PC-3 (cell line): ENCODE results near the gene IRF2. TPM values are rescaled to one million over a fixed set of nuclear protein-coding genes. Genes with fewer than 3 reads are reported as not detected.

Source experiments
- ATAC-seq: fragments of 200-7000 bp; cut with Tn5 transposase; 2 replicates; pipeline ENCODE4 v1.9.1; 2020; ENCODE audit warnings: mild to moderate bottlenecking, moderate library complexity
- BruUV-seq: library from RNA; stranded (reverse); fragments of 400-500 nt; replicated peaks from 2 replicates; lab custom pipeline; 2021; lab: Mats Ljungman, UMichigan
- CTCF ChIA-PET: fragments of 300-600 bp; sonication (Branson Sonifier 250); formaldehyde crosslinking; loops from one replicate; lab custom pipeline; 2022; ENCODE audit warnings: antibody characterized with exemption; lab: Charles Lee
- POLR2A ChIA-PET: fragments of 300-600 bp; sonication (Branson Sonifier 250); formaldehyde crosslinking; loops from one replicate; lab custom pipeline; 2022; ENCODE audit warnings: antibody characterized with exemption; ENCODE audit not compliant: unreplicated experiment; lab: Charles Lee
- DNase-seq: peaks from one replicate; pipeline ENCODE4 v3.0.0-alpha.2; 2015
- H2AFZ ChIP-seq: fragments of 300-600 bp; sonication (generic); 2 replicates; pipeline ENCODE4 v1.6.0; 2016; ENCODE audit warnings: antibody characterized with exemption, low read length
- H3F3A ChIP-seq: fragments of 300-600 bp; sonication (generic); one replicate; pipeline ENCODE4 v1.6.0; 2017; ENCODE audit warnings: antibody characterized with exemption, low read length, control low read depth, mild to moderate bottlenecking; ENCODE audit not compliant: unreplicated experiment
- H3K27ac ChIP-seq: fragments of 300-600 bp; sonication (generic); 2 replicates; pipeline ENCODE4 v1.5.1; 2016; ENCODE audit warnings: mild to moderate bottlenecking, low read length
- H3K27me3 ChIP-seq: fragments of 300-600 bp; sonication (generic); 2 replicates; pipeline ENCODE4 v1.6.1; 2016; ENCODE audit warnings: low read length, mixed read lengths
- H3K36me3 ChIP-seq: fragments of 300-600 bp; sonication (generic); 2 replicates; pipeline ENCODE4 v1.6.1; 2016; ENCODE audit warnings: low read depth, mixed run types, low read length, mixed read lengths
- H3K4me1 ChIP-seq: fragments of 300-600 bp; sonication (generic); 2 replicates; pipeline ENCODE4 v1.5.1; 2016; ENCODE audit warnings: low read length; ENCODE audit not compliant: insufficient read depth
- H3K4me2 ChIP-seq: fragments of 300-600 bp; sonication (generic); 2 replicates; pipeline ENCODE4 v1.6.0; 2016; ENCODE audit warnings: low read length
- H3K4me3 ChIP-seq: fragments of 300-600 bp; sonication (generic); 2 replicates; pipeline ENCODE4 v1.5.1; 2016; ENCODE audit warnings: mild to moderate bottlenecking, low read length, mixed read lengths
- H3K79me2 ChIP-seq: fragments of 300-600 bp; sonication (generic); 2 replicates; pipeline ENCODE4 v1.6.1; 2017; ENCODE audit warnings: low read length, mixed read lengths
- H3K9ac ChIP-seq: fragments of 300-600 bp; sonication (generic); 2 replicates; pipeline ENCODE4 v1.6.0; 2016; ENCODE audit warnings: mild to moderate bottlenecking, low read length
- H3K9me2 ChIP-seq: fragments of 300-600 bp; sonication (generic); replicated peaks from 2 replicates; pipeline ENCODE4 v1.6.1; 2016; ENCODE audit warnings: mixed run types, low read length, mixed read lengths
- H3K9me3 ChIP-seq: fragments of 300-600 bp; sonication (generic); 2 replicates; pipeline ENCODE4 v1.6.1; 2016; ENCODE audit warnings: low read length, mixed read lengths
- H4K20me1 ChIP-seq: fragments of 300-600 bp; sonication (generic); 2 replicates; pipeline ENCODE4 v1.6.1; 2016; ENCODE audit warnings: low read length, mixed read lengths
- CTCF ChIP-seq: fragments of 300-600 bp; sonication (generic); conservative IDR thresholded peaks from 2 replicates; pipeline ENCODE4 v1.5.1; 2017; ENCODE audit warnings: antibody characterized with exemption, low read depth, mild to moderate bottlenecking, low read length
- EZH2 ChIP-seq: fragments of 300-600 bp; sonication (generic); IDR thresholded peaks from one replicate; pipeline ENCODE4 v1.6.1; 2017; ENCODE audit warnings: antibody characterized with exemption, mild to moderate bottlenecking, low read length; ENCODE audit not compliant: unreplicated experiment
- EZH2phosphoT487 ChIP-seq: fragments of 300-600 bp; sonication (generic); IDR thresholded peaks from 2 replicates; pipeline ENCODE4 v1.6.1; 2018; ENCODE audit warnings: mild to moderate bottlenecking, antibody characterized with exemption, low read length, borderline replicate concordance
- intact Hi-C: fragments of 100-400 bp; cut with micrococcal nuclease; formaldehyde crosslinking; loops from 2 replicates; pipeline ENCODE4 v1.9.0; 2023
- total RNA-seq: library from RNA; depleted of rRNA; stranded (reverse); fragments of >200 nt; gene quantifications from 2 replicates; pipeline ENCODE4 v1.2.3, GENCODE V29; 2014

The IRF2 gene
- total RNA-seq, 1 experiment from 2014 or later = 7.7 TPM

- no peaks in the 10 kb centered on the region; the same call in 1 of the 2 replicates for H3K36me3 ChIP-seq
- 0 out of 2 replicates have a peak overlapping the region, but pooled peaks have one; percentile 44 for H3K4me2 ChIP-seq
- DNase-seq (no peak), ATAC-seq (no peak)
- TF ChIP-seq CTCF (no peak), EZH2phosphoT487 (no peak), EZH2 (no peak)
- H3K27me3 ChIP-seq = no peaks in the 10 kb centered on the region
- no peak overlapping the region for H3K4me3 ChIP-seq
- intact Hi-C loops = loop anchor here (2.0 to 10.0 kb wide), 5 partner anchors 27 to 243 kb away; partner anchors contain the start of genes CASP3, IRF2 and PRIMPOL
- no peaks in the 10 kb centered on the region for H3K9me2 ChIP-seq
- no peaks in the 10 kb centered on the region for H3K79me2 ChIP-seq
- no peaks in the 10 kb centered on the region for H3F3A ChIP-seq
- ChIA-PET CTCF (no interaction called here), POLR2A (no interaction called here)
- BruUV-seq = no TSS peak
- peak overlapping the region; percentile 89 for H3K27ac ChIP-seq
- peaks cover 14% of the 10 kb centered on the region for H3K4me1 ChIP-seq
- no peaks in the 10 kb centered on the region for H4K20me1 ChIP-seq
- H3K9ac ChIP-seq = peak overlapping the region; percentile 52; the same call in 1 of the 2 replicates
- H3K9me3 ChIP-seq = no peaks in the 10 kb centered on the region
- no peak overlapping the region for H2AFZ ChIP-seq
Measured at GRCh38 chr4:184401397-184402171, 72.8 kb downstream of the IRF2 start.

DNA sequence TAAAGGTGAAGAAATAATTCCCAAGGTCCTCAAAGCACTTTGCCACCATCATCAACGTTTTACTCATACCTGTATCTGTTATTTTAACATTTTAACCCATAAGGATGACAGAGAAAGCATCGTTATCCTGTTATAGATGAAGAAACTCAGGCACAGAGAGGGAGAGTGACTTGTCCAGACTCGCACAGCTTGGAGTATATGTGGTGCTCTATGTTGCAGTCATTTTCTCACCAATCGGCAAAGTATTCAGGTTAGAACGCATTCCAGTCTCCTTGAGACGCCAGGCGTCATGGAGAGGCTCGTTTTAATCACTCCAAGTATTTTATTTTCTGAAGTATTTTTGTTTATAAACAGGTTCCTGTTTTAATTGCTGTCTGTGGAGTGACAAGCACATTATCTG, 73.5 kb downstream of the IRF2 start:
- ATAC-seq (peak; percentile 11; the same call in 1 of the 2 replicates), DNase-seq (no peak)
- Histone ChIP-seq H3K27ac (peak overlapping the region; percentile 89), H3K9ac (peak overlapping the region; percentile 52), H3K27me3 (no peaks in the 10 kb centered on the region), H4K20me1 (no peaks in the 10 kb centered on the region), H3K4me1 (peaks cover 14% of the 10 kb centered on the region), H3K4me2 (peak overlapping the region; percentile 44), H3F3A (no peaks in the 10 kb centered on the region), H3K9me2 (no peaks in the 10 kb centered on the region), H3K79me2 (no peaks in the 10 kb centered on the region), H3K4me3 (no peak overlapping the region), H2AFZ (no peak overlapping the region), H3K36me3 (no peaks in the 10 kb centered on the region; the same call in 1 of the 2 replicates), H3K9me3 (no peaks in the 10 kb centered on the region)
- TF ChIP-seq CTCF = no peak
- no peak for TF ChIP-seq EZH2
- TF ChIP-seq EZH2phosphoT487 = no peak
- POLR2A ChIA-PET = no interaction called here
- CTCF ChIA-PET = no interaction called here
- intact Hi-C loops = loop anchor here (1.0 to 10.0 kb wide), 7 partner anchors 18 to 244 kb away; partner anchors contain the start of genes CASP3, IRF2 and PRIMPOL
- BruUV-seq = no TSS peak
